ENCODE data around the gene OR52D1.

DNA sequence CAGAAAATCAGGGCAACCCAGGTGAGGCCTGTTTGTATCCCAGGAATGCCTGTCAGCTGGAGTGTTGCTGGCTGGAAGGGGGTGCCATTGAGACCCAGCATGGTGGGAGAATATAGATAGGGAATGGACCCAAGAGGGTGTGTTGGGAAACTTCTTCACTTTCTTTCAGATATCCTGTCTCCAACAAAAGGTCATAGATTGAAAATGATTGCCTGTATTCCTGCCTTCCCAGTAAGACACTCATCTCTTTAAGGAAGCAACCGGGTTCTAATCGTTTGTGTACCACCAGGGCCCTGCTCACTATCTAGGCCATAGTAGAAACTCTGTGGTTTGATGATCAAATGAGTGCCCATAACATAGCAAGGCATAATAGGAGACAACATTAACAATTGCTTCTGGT lies 47.1 kb upstream of the OR52D1 start, which contains the start of gene OR51I1:
- TF ChIP-seq POLR2A (IDR thresholded peaks at IDR 0.05; ENCODE audit: low read depth, low read length) (no peak), CTCF (conservative IDR thresholded peaks at IDR 0.05; ENCODE audit: low read depth, low read length) (no peak), RFX5 (IDR thresholded peaks at IDR 0.05; ENCODE audit: low read depth, low read length) (no peak), RAD21 (IDR thresholded peaks at IDR 0.05; ENCODE audit: low read length) (no peak)

All from IMR-90 (cell line).